Astrocyte (in vitro differentiated cells and primary cell): ENCODE results near the gene AQR. TPM values are rescaled to one million over a fixed set of nuclear protein-coding genes. Genes with fewer than 3 reads are reported as not detected.

Experiments
- DNase-seq: peaks from one replicate; pipeline ENCODE4 v3.0.0-alpha.2; 2010; ENCODE audit warnings: low read depth
- FAIRE-seq: peaks from 2 replicates; lab custom pipeline; 2011; peaks lifted over from hg19 to GRCh38; lab: Jason Lieb, UNC
- H2AFZ ChIP-seq: 2 replicates; pipeline ENCODE4 v1.6.0; 2012; ENCODE audit warnings: low read depth, low read length, inconsistent platforms
- H3K27ac ChIP-seq: 2 replicates; pipeline ENCODE4 v1.5.1; 2011; ENCODE audit warnings: low read depth, low read length, inconsistent platforms
- H3K27me3 ChIP-seq: 2 replicates; pipeline ENCODE4 v1.6.0; 2011; ENCODE audit warnings: low read length, inconsistent platforms; ENCODE audit not compliant: insufficient read depth
- H3K36me3 ChIP-seq: 2 replicates; pipeline ENCODE4 v1.5.1; 2011; ENCODE audit warnings: low read length, inconsistent platforms; ENCODE audit not compliant: insufficient read depth
- H3K4me1 ChIP-seq: 2 replicates; pipeline ENCODE4 v1.5.1; 2011; ENCODE audit warnings: low read length, inconsistent platforms; ENCODE audit not compliant: insufficient read depth
- H3K4me2 ChIP-seq: 2 replicates; pipeline ENCODE4 v1.6.0; 2012; ENCODE audit warnings: low read length, inconsistent platforms
- H3K4me3 ChIP-seq: 2 replicates; pipeline ENCODE4 v1.5.1; 2011; ENCODE audit warnings: low read depth, mild to moderate bottlenecking, low read length, inconsistent platforms; ENCODE audit not compliant: insufficient read depth
- H3K79me2 ChIP-seq: 2 replicates; pipeline ENCODE4 v1.6.0; 2012; ENCODE audit warnings: mild to moderate bottlenecking, low read length, inconsistent platforms; ENCODE audit not compliant: insufficient read depth
- H3K9ac ChIP-seq: 2 replicates; pipeline ENCODE4 v1.6.0; 2012; ENCODE audit warnings: mild to moderate bottlenecking, low read length, inconsistent platforms
- H3K9me3 ChIP-seq: 2 replicates; pipeline ENCODE4 v1.5.1; 2012; ENCODE audit warnings: low read depth, mild to moderate bottlenecking, low read length, inconsistent platforms; ENCODE audit not compliant: insufficient read depth
- H4K20me1 ChIP-seq: 2 replicates; pipeline ENCODE4 v1.6.0; 2012; ENCODE audit warnings: low read length, inconsistent platforms; ENCODE audit not compliant: insufficient read depth
- H3K27ac Mint-ChIP-seq: one replicate; pipeline ENCODE4 v1.8.0; 2021; ENCODE audit warnings: mild to moderate bottlenecking, mixed read lengths; ENCODE audit not compliant: unreplicated experiment
- H3K27me3 Mint-ChIP-seq: one replicate; pipeline ENCODE4 v1.8.0; 2021; ENCODE audit warnings: low read depth, mixed read lengths; ENCODE audit not compliant: unreplicated experiment
- H3K36me3 Mint-ChIP-seq: one replicate; pipeline ENCODE4 v1.8.0; 2021; ENCODE audit warnings: low read depth, mixed read lengths; ENCODE audit not compliant: unreplicated experiment
- H3K4me1 Mint-ChIP-seq: one replicate; pipeline ENCODE4 v1.8.0; 2021; ENCODE audit warnings: low read depth, mixed read lengths; ENCODE audit not compliant: unreplicated experiment
- H3K4me3 Mint-ChIP-seq: one replicate; pipeline ENCODE4 v1.8.0; 2021; ENCODE audit warnings: mild to moderate bottlenecking, moderate library complexity, mixed read lengths; ENCODE audit not compliant: unreplicated experiment
- H3K9me3 Mint-ChIP-seq: one replicate; pipeline ENCODE4 v1.8.0; 2021; ENCODE audit warnings: mild to moderate bottlenecking, mixed read lengths; ENCODE audit not compliant: unreplicated experiment
- CTCF ChIP-seq: IDR thresholded peaks from 2 replicates; pipeline ENCODE4 v1.5.1; 2011; ENCODE audit warnings: low read depth, mild to moderate bottlenecking, inconsistent platforms, low read length, moderate library complexity; ENCODE audit not compliant: insufficient read depth
- EZH2 ChIP-seq: IDR thresholded peaks from 2 replicates; pipeline ENCODE4 v1.6.1; 2012; ENCODE audit warnings: mild to moderate bottlenecking, low read length, inconsistent platforms; ENCODE audit not compliant: insufficient read depth
- total RNA-seq: library from RNA; stranded (reverse); gene quantifications from 2 replicates; pipeline ENCODE4 v1.2.1, GENCODE V29; 2021

The AQR gene
- total RNA-seq, 1 donor from 2014 or later, result 27.2 TPM

DNA sequence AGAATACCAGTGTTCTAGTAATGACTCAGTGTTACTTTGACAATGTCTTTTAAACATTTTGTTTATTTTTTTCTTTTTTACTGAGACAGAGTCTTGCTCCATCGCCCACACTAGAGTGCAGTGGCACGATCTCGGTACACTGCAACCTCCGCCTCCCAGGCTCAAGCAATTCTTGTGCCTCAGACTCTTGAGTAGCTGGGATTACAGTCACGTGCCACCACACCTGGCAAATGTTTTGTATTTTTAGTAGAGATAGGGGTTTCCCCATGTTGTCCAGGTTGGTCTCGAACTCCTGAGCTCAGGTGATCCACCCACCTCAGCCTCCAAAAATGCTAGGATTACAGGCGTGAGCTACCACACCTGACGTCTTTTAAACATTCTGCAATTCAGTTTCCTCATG, 15.7 kb downstream of the AQR start:
- H3K4me1 ChIP-seq, result no peaks in the 10 kb centered on the region
- DNase-seq (no peak), FAIRE-seq (no peak)
- H3K4me2 ChIP-seq, result no peak overlapping the region
- H3K36me3 Mint-ChIP-seq, result peaks cover 17% of the 10 kb centered on the region
- H3K27ac ChIP-seq, result no peak overlapping the region
- no peaks in the 10 kb centered on the region for H3K9me3 ChIP-seq
- H3K4me3 ChIP-seq, result no peak overlapping the region
- peaks cover 8% of the 10 kb centered on the region for H3K36me3 ChIP-seq
- H3K9me3 Mint-ChIP-seq, result no peaks in the 10 kb centered on the region
- TF ChIP-seq EZH2, result no peak
- TF ChIP-seq CTCF, result no peak
- no peaks in the 10 kb centered on the region for H3K4me1 Mint-ChIP-seq
- H2AFZ ChIP-seq, result no peak overlapping the region
- no peaks in the 10 kb centered on the region for H3K27me3 ChIP-seq
- H3K27me3 Mint-ChIP-seq, result no peaks in the 10 kb centered on the region
- no peak overlapping the region for H3K4me3 Mint-ChIP-seq
- peaks cover 15% of the 10 kb centered on the region for H4K20me1 ChIP-seq
- no peak overlapping the region for H3K9ac ChIP-seq
- H3K79me2 ChIP-seq, result peaks cover 17% of the 10 kb centered on the region
- H3K27ac Mint-ChIP-seq, result no peak overlapping the region

- H3K4me1 ChIP-seq, result no peaks in the 10 kb centered on the region
- Mint-ChIP-seq H3K4me3 (no peak overlapping the region), H3K27me3 (no peaks in the 10 kb centered on the region), H3K36me3 (peaks cover 17% of the 10 kb centered on the region), H3K9me3 (no peaks in the 10 kb centered on the region), H3K4me1 (no peaks in the 10 kb centered on the region), H3K27ac (no peak overlapping the region)
- H3K27me3 ChIP-seq, result no peaks in the 10 kb centered on the region
- no peaks in the 10 kb centered on the region for H3K9me3 ChIP-seq
- no peak overlapping the region for H3K27ac ChIP-seq
- no peak for TF ChIP-seq CTCF
- TF ChIP-seq EZH2, result no peak
- peaks cover 14% of the 10 kb centered on the region for H3K79me2 ChIP-seq
- H3K9ac ChIP-seq, result no peak overlapping the region
- no peak overlapping the region for H3K4me3 ChIP-seq
- FAIRE-seq, result no peak
- H3K36me3 ChIP-seq, result peaks cover 8% of the 10 kb centered on the region
- no peak overlapping the region for H3K4me2 ChIP-seq
- no peak for DNase-seq
- peaks cover 12% of the 10 kb centered on the region for H4K20me1 ChIP-seq
- H2AFZ ChIP-seq, result no peak overlapping the region
Observed at GRCh38 chr15:34952481-34952880, 17.1 kb downstream of the AQR start.

DNA sequence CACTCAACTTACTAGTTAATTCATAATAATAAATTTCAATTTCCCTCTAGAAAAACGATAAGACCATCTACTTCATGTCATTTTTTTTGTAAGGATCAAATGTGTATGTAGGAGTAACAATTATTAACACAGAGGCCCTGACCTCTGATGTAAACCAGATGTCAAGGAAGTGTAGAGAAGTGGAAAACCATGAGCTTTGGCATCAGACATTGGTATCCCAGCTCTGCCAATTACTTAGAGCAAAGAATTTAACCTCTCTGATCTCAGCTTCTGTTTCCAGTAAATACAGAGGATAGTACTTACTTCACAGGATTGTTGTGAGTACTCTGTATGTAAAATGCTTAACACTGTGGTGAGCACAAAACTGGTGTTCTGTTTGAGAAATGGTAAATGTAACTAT, 17.5 kb downstream of the AQR start:
- peak; percentile 36 for DNase-seq
- Histone ChIP-seq H2AFZ (no peak overlapping the region), H3K27ac (no peak overlapping the region), H3K79me2 (peaks cover 14% of the 10 kb centered on the region), H3K36me3 (peaks cover 8% of the 10 kb centered on the region), H3K4me3 (no peak overlapping the region), H3K4me2 (no peak overlapping the region), H3K9me3 (no peaks in the 10 kb centered on the region), H3K27me3 (no peaks in the 10 kb centered on the region), H3K9ac (no peak overlapping the region), H3K4me1 (no peaks in the 10 kb centered on the region), H4K20me1 (peaks cover 12% of the 10 kb centered on the region)
- Mint-ChIP-seq H3K9me3 (no peaks in the 10 kb centered on the region), H3K36me3 (peaks cover 17% of the 10 kb centered on the region), H3K27me3 (no peaks in the 10 kb centered on the region), H3K27ac (no peak overlapping the region), H3K4me1 (no peaks in the 10 kb centered on the region), H3K4me3 (no peak overlapping the region)
- FAIRE-seq, result peak; percentile 5
- TF ChIP-seq EZH2 (no peak), CTCF (no peak)
